Body of pancreas (tissue), 4 donors: ENCODE data around the gene NEO1.

ENCODE experiments used
- POLR2A ChIP-seq, 3 donors: fragments of 450-650 bp; IDR thresholded peaks; one replicate each; pipeline ENCODE4 v1.6.1; 2016; ENCODE audit warnings: antibody characterized with exemption in 3 of 3, mild to moderate bottlenecking in 2 of 3
- TF ChIP-seq, protein P1 (sequence below), 7 experiments: fragments of 450-650 bp in 4 of 7; fragments of 200-600 bp in 3 of 7; sonication (generic) in 3 of 7; IDR thresholded peaks; one replicate each; pipeline ENCODE4 v1.5.1; 2016 to 2019; ENCODE audit warnings: antibody characterized with exemption in 7 of 7

GRCh38 chr15:73038220-73038619, 14.0 kb upstream of the NEO1 start:
- TF ChIP-seq, protein P1, sequence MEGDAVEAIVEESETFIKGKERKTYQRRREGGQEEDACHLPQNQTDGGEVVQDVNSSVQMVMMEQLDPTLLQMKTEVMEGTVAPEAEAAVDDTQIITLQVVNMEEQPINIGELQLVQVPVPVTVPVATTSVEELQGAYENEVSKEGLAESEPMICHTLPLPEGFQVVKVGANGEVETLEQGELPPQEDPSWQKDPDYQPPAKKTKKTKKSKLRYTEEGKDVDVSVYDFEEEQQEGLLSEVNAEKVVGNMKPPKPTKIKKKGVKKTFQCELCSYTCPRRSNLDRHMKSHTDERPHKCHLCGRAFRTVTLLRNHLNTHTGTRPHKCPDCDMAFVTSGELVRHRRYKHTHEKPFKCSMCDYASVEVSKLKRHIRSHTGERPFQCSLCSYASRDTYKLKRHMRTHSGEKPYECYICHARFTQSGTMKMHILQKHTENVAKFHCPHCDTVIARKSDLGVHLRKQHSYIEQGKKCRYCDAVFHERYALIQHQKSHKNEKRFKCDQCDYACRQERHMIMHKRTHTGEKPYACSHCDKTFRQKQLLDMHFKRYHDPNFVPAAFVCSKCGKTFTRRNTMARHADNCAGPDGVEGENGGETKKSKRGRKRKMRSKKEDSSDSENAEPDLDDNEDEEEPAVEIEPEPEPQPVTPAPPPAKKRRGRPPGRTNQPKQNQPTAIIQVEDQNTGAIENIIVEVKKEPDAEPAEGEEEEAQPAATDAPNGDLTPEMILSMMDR (IDR thresholded peaks at IDR 0.05) = no peak
- no peak for TF ChIP-seq POLR2A (IDR thresholded peaks at IDR 0.05)
